ENCODE results near the gene ZFP57.
"Not testable (repeated sequence)": the region's sequence is repeated elsewhere in the genome, so short reads cannot be mapped to it uniquely, and the experiment has no call there.

ZFP57 gene

GRCh38 chr6:29696147-29697125, 15.5 kb upstream of the ZFP57 start:
- no peak for DNase-seq (ENCODE audit: low read depth, low spot score)

- no peak for DNase-seq (ENCODE audit: low read depth, low spot score)
Measured at GRCh38 chr6:29694637-29695036, 13.7 kb upstream of the ZFP57 start.

- no peak for DNase-seq (ENCODE audit: low read depth, low spot score)
Measured at GRCh38 chr6:29685718-29686326, 4.9 kb upstream of the ZFP57 start.

GRCh38 chr6:29681811-29682210, 859 bp upstream of the ZFP57 start:
- no peak for DNase-seq (ENCODE audit: low read depth, low spot score)

GRCh38 chr6:29680416-29680815, 536 bp downstream of the ZFP57 start:
- DNase-seq (ENCODE audit: low read depth, low spot score) = no peak

GRCh38 chr6:29679962-29680361, 990 bp downstream of the ZFP57 start:
- no peak for DNase-seq (ENCODE audit: low read depth, low spot score)

GRCh38 chr6:29678114-29678513, 2.8 kb downstream of the ZFP57 start:
- DNase-seq (ENCODE audit: low read depth, low spot score) = no peak

- no peak for DNase-seq (ENCODE audit: low read depth, low spot score)
Measured at GRCh38 chr6:29676981-29677601, 3.9 kb downstream of the ZFP57 start.

- DNase-seq (ENCODE audit: low read depth, low spot score) = no peak
Measured at GRCh38 chr6:29675561-29675960, 5.4 kb downstream of the ZFP57 start.

GRCh38 chr6:29674008-29674407, 6.9 kb downstream of the ZFP57 start:
- DNase-seq (ENCODE audit: low read depth, low spot score) = no peak

- no peak for DNase-seq (ENCODE audit: low read depth, low spot score)
Measured at GRCh38 chr6:29673161-29673560, 7.8 kb downstream of the ZFP57 start.

GRCh38 chr6:29672116-29672515, 8.8 kb downstream of the ZFP57 start:
- DNase-seq (ENCODE audit: low read depth, low spot score) = not testable (repeated sequence)

- DNase-seq (ENCODE audit: low read depth, low spot score) = no peak
Measured at GRCh38 chr6:29671026-29671425, 9.9 kb downstream of the ZFP57 start.

- DNase-seq (ENCODE audit: low read depth, low spot score) = no peak
Measured at GRCh38 chr6:29667158-29667557, 13.8 kb downstream of the ZFP57 start.

- no peak for DNase-seq (ENCODE audit: low read depth, low spot score)
Measured at GRCh38 chr6:29666826-29667130, 14.2 kb downstream of the ZFP57 start.

- no peak for DNase-seq (ENCODE audit: low read depth, low spot score)
Measured at GRCh38 chr6:29665942-29666825, 14.8 kb downstream of the ZFP57 start.

GRCh38 chr6:29663300-29664042, 17.5 kb downstream of the ZFP57 start:
- no peak for DNase-seq (ENCODE audit: low read depth, low spot score)

- not testable (repeated sequence) for DNase-seq (ENCODE audit: low read depth, low spot score)
Measured at GRCh38 chr6:29661502-29662141, 19.3 kb downstream of the ZFP57 start.

- DNase-seq (ENCODE audit: low read depth, low spot score) = no peak
Measured at GRCh38 chr6:29661071-29661470, 19.9 kb downstream of the ZFP57 start.

- no peak for DNase-seq (ENCODE audit: low read depth, low spot score)
Measured at GRCh38 chr6:29656798-29657197, 24.2 kb downstream of the ZFP57 start, which contains the start of gene MOG. Gene MOG, plus strand, starts transcription at chr6:29657092. Its CDS starts 118 bp downstream, at chr6:29657210.
